Sigmoid colon (tissue), 7 donors: Measurements from ENCODE around the gene UNC5A. TPM values are rescaled to one million over a fixed set of nuclear protein-coding genes. Genes with fewer than 3 reads are reported as not detected.

Experiments
- DNase-seq: peaks from one replicate; pipeline ENCODE4 v3.0.0-alpha.2; 2019
- H3K27ac ChIP-seq, 4 donors: fragments of 200-600 bp; sonication (generic); one replicate each; pipeline ENCODE4 v1.5.1; 2016 to 2019; ENCODE audit warnings: mild to moderate bottlenecking in 1 of 4
- H3K27me3 ChIP-seq, 3 donors: fragments of 200-600 bp; sonication (generic); one replicate each; pipeline ENCODE4 v1.5.1; 2019; ENCODE audit warnings: mild to moderate bottlenecking in 1 of 3
- H3K36me3 ChIP-seq, 4 donors: fragments of 200-600 bp; sonication (generic); one replicate each; pipeline ENCODE4 v1.5.1; 2016 to 2019
- H3K4me1 ChIP-seq, 4 donors: fragments of 200-600 bp; sonication (generic); one replicate each; pipeline ENCODE4 v1.5.1; 2017 to 2019
- H3K4me3 ChIP-seq, 4 donors: fragments of 200-600 bp; sonication (generic); one replicate each; pipeline ENCODE4 v1.5.1; 2017 to 2019; ENCODE audit warnings: mild to moderate bottlenecking in 2 of 4, moderate library complexity in 1 of 4
- H3K9me3 ChIP-seq, 4 donors: fragments of 200-600 bp in 3 of 4; sonication (generic) in 3 of 4; one replicate each; pipeline versions ENCODE4 v1.5.1 to v1.6.1; 2013 to 2019
- EP300 ChIP-seq, 4 donors: sonication (generic); formaldehyde crosslinking; IDR thresholded peaks; one replicate each; pipeline ENCODE4 v1.6.1; 2017; ENCODE audit warnings: antibody characterized with exemption in 4 of 4
- POLR2A ChIP-seq, 2 donors: fragments of 450-650 bp; IDR thresholded peaks; one replicate each; pipeline ENCODE4 v1.6.1; 2016; ENCODE audit warnings: antibody characterized with exemption in 2 of 2, mild to moderate bottlenecking in 2 of 2, moderate library complexity in 2 of 2
- POLR2AphosphoS5 ChIP-seq, 4 donors: sonication (generic); formaldehyde crosslinking; IDR thresholded peaks; one replicate each; pipeline ENCODE4 v1.6.1; 2017; ENCODE audit warnings: antibody characterized with exemption in 4 of 4
- whole genome bisulfite sequencing, 2 donors: extraction: QIAGEN DNeasy Blood & Tissue Kit; methylation state at CpG; one replicate each; pipeline ENCODE4 v1.1.7; 2013; 5-methylcytosine and 5-hydroxymethylcytosine counted together
- intact Hi-C: fragments of 100-400 bp; cut with DNase I; formaldehyde crosslinking; loops from one replicate; pipeline ENCODE4 v1.15.1; 2023
- polyA plus RNA-seq, 3 donors: library from polyadenylated mRNA; stranded (reverse); fragments of 200-250 nt; gene quantifications; one replicate each; pipeline ENCODE4 v1.2.3, GENCODE V29; 2013
- total RNA-seq, 4 donors: library from RNA; depleted of rRNA; stranded (reverse); fragments of >200 nt; gene quantifications; one replicate each; pipeline ENCODE4 v1.1.0, GENCODE V29; 2016
- TF ChIP-seq, protein P1 (sequence below), 4 experiments: fragments of 450-650 bp in 3 of 4; fragments of 200-600 bp in 1 of 4; IDR thresholded peaks; one replicate each; pipeline ENCODE4 v1.5.1; 2016 to 2019; ENCODE audit warnings: antibody characterized with exemption in 4 of 4, mild to moderate bottlenecking in 3 of 4, moderate library complexity in 2 of 4
- donor health status: healthy with polysubstance abuse.
- donor health status: Bipolar disorder and iron deficiency.
- donor health status: healthy.

Gene UNC5A
- total and polyA plus RNA-seq, 7 donors, result 0.34 to 0.60 TPM; not detected in 5

DNA sequence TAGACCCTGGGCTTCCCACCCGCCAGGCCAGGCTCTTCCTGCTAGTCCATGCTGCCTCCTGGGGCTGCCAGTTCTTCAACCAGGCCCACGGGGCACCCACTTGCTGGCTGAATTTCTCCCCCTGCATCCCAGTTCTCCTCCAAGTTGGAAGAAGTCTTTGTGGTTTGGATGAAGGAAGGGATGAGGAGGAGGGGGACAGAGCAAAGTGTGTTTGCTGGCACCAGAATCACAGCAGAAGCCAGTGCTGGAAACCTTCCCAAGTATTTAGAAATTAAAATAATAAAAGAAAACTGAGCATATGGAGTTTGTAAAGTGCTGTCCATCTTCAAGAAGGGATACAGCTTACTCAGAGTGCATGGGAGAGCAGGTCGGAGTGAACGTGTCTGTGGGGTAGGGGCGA is 19.4 kb upstream of the UNC5A start:
- Histone ChIP-seq H3K27me3 (peaks cover 3 to 89% (median 32%) of the 10 kb centered on the region in 3 donors), H3K9me3 (no peaks in the 10 kb centered on the region), H3K27ac (no peak overlapping the region), H3K36me3 (no peaks in the 10 kb centered on the region), H3K4me1 (no peaks in the 10 kb centered on the region), H3K4me3 (no peak overlapping the region)
- WGBS, 2 donors, result 72 to 73% methylated on average over 5 of the region's 5 CpGs
- TF ChIP-seq, protein P1, sequence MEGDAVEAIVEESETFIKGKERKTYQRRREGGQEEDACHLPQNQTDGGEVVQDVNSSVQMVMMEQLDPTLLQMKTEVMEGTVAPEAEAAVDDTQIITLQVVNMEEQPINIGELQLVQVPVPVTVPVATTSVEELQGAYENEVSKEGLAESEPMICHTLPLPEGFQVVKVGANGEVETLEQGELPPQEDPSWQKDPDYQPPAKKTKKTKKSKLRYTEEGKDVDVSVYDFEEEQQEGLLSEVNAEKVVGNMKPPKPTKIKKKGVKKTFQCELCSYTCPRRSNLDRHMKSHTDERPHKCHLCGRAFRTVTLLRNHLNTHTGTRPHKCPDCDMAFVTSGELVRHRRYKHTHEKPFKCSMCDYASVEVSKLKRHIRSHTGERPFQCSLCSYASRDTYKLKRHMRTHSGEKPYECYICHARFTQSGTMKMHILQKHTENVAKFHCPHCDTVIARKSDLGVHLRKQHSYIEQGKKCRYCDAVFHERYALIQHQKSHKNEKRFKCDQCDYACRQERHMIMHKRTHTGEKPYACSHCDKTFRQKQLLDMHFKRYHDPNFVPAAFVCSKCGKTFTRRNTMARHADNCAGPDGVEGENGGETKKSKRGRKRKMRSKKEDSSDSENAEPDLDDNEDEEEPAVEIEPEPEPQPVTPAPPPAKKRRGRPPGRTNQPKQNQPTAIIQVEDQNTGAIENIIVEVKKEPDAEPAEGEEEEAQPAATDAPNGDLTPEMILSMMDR (IDR thresholded peaks at IDR 0.05), result no peak
- TF ChIP-seq POLR2A (IDR thresholded peaks at IDR 0.05) (no peak), EP300 (IDR thresholded peaks at IDR 0.05) (no peak), POLR2AphosphoS5 (IDR thresholded peaks at IDR 0.05) (no peak)
- DNase-seq, result no peak
- intact Hi-C loops, result no loop called here

DNA sequence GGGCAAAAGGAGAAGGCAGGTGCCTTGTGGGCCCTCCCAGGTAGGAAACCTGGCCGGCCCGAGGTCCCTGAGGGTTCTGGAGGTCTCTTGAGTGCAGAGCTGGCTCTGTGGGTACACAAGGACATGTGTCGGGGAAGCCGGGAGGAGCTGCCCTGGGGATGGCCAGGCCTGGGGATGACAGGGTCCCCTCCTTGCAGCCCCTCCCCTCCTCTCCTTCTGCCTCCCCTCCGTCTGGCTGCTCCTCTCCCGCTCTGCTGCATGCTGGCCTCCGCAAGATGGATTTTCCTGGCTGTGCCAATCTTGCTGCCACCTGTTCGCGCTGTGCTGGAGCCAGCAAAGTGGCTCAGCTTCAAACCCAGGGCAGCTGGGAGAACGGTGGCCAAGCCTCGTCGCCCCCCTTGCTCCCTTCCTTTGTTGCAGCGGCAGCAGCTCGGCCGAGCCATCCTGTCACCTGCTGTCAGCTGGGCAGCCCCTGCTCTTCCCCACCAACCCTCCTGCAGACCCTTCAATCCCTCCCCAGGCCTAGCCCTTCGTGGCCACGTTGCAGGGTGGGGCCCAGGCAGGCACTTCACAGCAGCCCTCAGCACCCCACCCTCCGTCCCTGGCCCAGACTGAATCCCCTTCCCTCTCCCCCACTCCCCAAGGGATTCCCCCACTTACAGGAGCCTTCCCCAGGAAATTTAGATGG is 17.6 kb upstream of the UNC5A start:
- no peak for TF ChIP-seq EP300 (IDR thresholded peaks at IDR 0.05)
- TF ChIP-seq, protein P1 (IDR thresholded peaks at IDR 0.05), result no peak
- no peak for TF ChIP-seq POLR2AphosphoS5 (IDR thresholded peaks at IDR 0.05)
- TF ChIP-seq POLR2A (IDR thresholded peaks at IDR 0.05), result no peak
- Histone ChIP-seq H3K9me3 (no peaks in the 10 kb centered on the region), H3K27me3 (peaks cover 8 to 92% (median 42%) of the 10 kb centered on the region in 3 donors), H3K4me1 (no peaks in the 10 kb centered on the region), H3K4me3 (no peak overlapping the region), H3K27ac (no peak overlapping the region), H3K36me3 (no peaks in the 10 kb centered on the region)
- 64 to 69% methylated on average over 18 of the region's 18 CpGs for WGBS, 2 donors
- no peak for DNase-seq
- intact Hi-C loops, result no loop called here

DNA sequence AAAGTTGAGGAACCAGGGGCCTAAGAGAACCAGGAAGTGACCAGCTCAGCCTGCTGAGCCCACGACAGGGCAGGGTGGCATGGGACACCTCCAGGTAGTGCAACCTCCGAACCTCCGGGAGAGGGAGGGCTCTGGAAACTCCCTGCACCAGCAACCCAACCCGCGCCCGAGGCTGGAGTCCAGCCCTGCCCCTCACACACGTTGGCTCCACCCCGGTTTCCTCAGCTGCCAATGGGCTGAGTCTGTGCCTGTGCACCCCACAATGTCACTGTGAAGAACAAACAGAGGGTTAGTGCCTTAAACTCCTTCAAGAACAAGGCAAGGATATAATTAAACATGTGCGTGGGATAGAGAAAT is 17.0 kb upstream of the UNC5A start:
- no peaks in the 10 kb centered on the region for H3K4me1 ChIP-seq
- H3K36me3 ChIP-seq, result no peaks in the 10 kb centered on the region
- 9 to 36% methylated on average over 9 of the region's 9 CpGs for WGBS, 2 donors
- intact Hi-C loops, result no loop called here
- peaks cover 9 to 92% (median 42%) of the 10 kb centered on the region in 3 donors for H3K27me3 ChIP-seq
- no peak for DNase-seq
- TF ChIP-seq, protein P1 (IDR thresholded peaks at IDR 0.05), result no peak
- no peak for TF ChIP-seq EP300 (IDR thresholded peaks at IDR 0.05)
- no peaks in the 10 kb centered on the region for H3K9me3 ChIP-seq
- H3K27ac ChIP-seq, result no peak overlapping the region
- no peak overlapping the region for H3K4me3 ChIP-seq

DNA sequence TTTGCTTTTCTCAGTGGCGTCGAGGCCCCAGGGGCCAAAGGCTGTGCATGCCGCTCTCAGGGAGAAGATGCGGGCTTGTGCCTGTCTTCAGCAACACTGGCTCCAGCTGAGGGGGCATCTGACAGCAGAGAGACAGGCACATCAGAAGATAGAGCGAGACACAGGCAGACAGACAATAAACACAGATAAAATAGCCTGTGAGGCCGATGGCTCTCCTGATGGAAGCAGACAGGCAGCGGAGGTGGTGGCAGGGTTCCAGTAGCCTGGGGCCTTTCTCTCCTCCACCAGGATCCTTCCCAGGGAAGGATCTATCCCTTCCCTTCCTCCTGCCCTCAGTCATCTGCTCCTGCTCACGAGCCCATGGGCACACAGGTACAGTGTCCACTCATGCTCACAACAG is 16.6 kb upstream of the UNC5A start:
- WGBS, 2 donors, result 51 to 68% methylated on average over 8 of the region's 8 CpGs
- no peaks in the 10 kb centered on the region for H3K36me3 ChIP-seq
- H3K4me1 ChIP-seq, result no peaks in the 10 kb centered on the region
- no peak overlapping the region for H3K4me3 ChIP-seq
- no peak for DNase-seq
- TF ChIP-seq EP300 (IDR thresholded peaks at IDR 0.05), result no peak
- TF ChIP-seq POLR2AphosphoS5 (IDR thresholded peaks at IDR 0.05), result no peak
- TF ChIP-seq, protein P1 (IDR thresholded peaks at IDR 0.05), result no peak
- TF ChIP-seq POLR2A (IDR thresholded peaks at IDR 0.05), result no peak
- H3K9me3 ChIP-seq, result no peaks in the 10 kb centered on the region
- intact Hi-C loops, result no loop called here
- H3K27me3 ChIP-seq, result peaks cover 9 to 92% (median 45%) of the 10 kb centered on the region in 3 donors
- H3K27ac ChIP-seq, result no peak overlapping the region

DNA sequence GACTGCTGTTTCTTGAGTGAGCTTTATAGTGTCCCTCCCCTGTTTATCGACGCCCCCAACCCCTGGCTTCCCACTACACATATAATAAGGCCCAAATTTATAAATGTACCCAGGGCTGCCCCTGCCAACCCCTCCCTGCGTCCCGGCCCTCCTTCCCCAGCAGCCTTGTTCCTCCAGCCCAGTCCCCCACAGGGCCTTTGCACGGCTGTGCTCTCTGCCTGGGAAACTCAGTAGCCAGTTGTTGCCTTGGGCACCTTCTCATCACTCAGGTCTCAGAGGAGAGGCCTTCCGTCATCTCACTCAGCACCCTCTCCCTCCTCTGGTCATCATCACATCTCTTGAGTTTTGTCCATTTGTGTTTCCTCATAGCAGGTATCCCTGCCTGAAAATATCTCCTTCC is 15.8 kb upstream of the UNC5A start:
- no peaks in the 10 kb centered on the region for H3K9me3 ChIP-seq
- no peaks in the 10 kb centered on the region for H3K4me1 ChIP-seq
- intact Hi-C loops, result no loop called here
- H3K36me3 ChIP-seq, result no peaks in the 10 kb centered on the region
- no peak overlapping the region for H3K27ac ChIP-seq
- WGBS, 2 donors, result 92 to 93% methylated on average over 6 of the region's 6 CpGs
- H3K4me3 ChIP-seq, result no peak overlapping the region
- H3K27me3 ChIP-seq, result peaks cover 9 to 88% (median 45%) of the 10 kb centered on the region in 3 donors
- TF ChIP-seq POLR2AphosphoS5 (IDR thresholded peaks at IDR 0.05) (no peak), EP300 (IDR thresholded peaks at IDR 0.05) (no peak), POLR2A (IDR thresholded peaks at IDR 0.05) (no peak)
- TF ChIP-seq, protein P1 (IDR thresholded peaks at IDR 0.05), result no peak
- no peak for DNase-seq
